IPS-18a (cell line): ENCODE results near the gene ABCD3.

Experiments
- H3K27ac ChIP-seq: one replicate; pipeline ENCODE4 v1.5.1; 2013; ENCODE audit warnings: low read length
- H3K27me3 ChIP-seq: one replicate; pipeline ENCODE4 v1.6.1; 2013; ENCODE audit warnings: mild to moderate bottlenecking, low read length; ENCODE audit not compliant: control insufficient read depth, insufficient read depth
- H3K36me3 ChIP-seq: one replicate; pipeline ENCODE4 v1.6.1; 2013; ENCODE audit warnings: low read depth, low read length; ENCODE audit not compliant: control insufficient read depth
- H3K4me1 ChIP-seq: one replicate; pipeline ENCODE4 v1.6.1; 2013; ENCODE audit warnings: low read depth, low read length; ENCODE audit not compliant: control insufficient read depth
- H3K4me3 ChIP-seq: one replicate; pipeline ENCODE4 v1.5.1; 2013; ENCODE audit warnings: low read length
- H3K9ac ChIP-seq: one replicate; pipeline ENCODE4 v1.6.1; 2013; ENCODE audit warnings: mild to moderate bottlenecking, low read length, moderate library complexity
- H3K9me3 ChIP-seq: one replicate; pipeline ENCODE4 v1.6.1; 2013; ENCODE audit warnings: low read depth, low read length; ENCODE audit not compliant: control insufficient read depth

Gene ABCD3

DNA sequence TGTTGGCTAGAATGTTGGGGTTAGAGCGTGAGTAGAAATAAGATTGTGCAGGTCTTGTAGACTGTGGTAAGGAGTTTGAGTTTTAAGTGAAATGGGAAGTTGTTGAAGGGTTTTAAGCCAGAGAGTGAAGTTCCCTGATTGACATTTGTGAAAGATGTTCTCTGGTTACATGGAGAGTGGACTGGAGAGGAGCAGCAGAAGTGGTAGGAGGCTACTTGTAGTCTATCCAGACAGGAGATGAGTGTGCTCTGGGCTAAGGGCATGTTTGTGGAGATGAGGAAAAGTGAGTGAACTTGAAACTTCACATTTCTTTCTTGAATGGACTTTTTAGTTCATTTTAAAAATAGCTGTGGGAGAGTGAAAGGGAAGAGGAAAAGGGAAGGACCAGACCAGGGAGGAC lies 86.4 kb downstream of the ABCD3 start:
- Histone ChIP-seq H3K9me3 (no peaks in the 10 kb centered on the region), H3K27ac (no peak overlapping the region), H3K9ac (no peak overlapping the region), H3K4me3 (no peak overlapping the region), H3K27me3 (no peaks in the 10 kb centered on the region), H3K36me3 (peaks cover 10% of the 10 kb centered on the region), H3K4me1 (no peaks in the 10 kb centered on the region)

DNA sequence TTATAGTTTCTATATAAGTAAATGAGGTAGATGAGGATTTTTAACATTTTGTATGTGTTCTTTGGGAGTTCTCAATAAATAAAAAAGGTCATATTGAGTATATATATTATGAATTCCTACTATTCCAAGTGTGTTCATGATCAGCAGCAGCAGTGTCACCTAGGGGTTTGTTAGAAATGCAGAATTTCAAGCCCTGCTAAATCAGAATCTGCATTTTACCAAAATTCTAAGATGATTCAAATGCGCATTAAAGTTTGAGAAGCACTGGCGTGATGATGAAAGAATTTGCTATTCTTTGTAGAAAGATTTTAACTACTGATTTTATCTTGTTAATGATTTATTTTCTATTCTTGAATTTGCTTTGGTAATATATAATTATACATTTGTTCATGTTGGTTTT lies 94.6 kb downstream of the ABCD3 start:
- Histone ChIP-seq H3K9me3 (no peaks in the 10 kb centered on the region), H3K9ac (no peak overlapping the region), H3K4me1 (no peaks in the 10 kb centered on the region), H3K36me3 (no peaks in the 10 kb centered on the region), H3K27me3 (no peaks in the 10 kb centered on the region), H3K4me3 (no peak overlapping the region), H3K27ac (no peak overlapping the region)

DNA sequence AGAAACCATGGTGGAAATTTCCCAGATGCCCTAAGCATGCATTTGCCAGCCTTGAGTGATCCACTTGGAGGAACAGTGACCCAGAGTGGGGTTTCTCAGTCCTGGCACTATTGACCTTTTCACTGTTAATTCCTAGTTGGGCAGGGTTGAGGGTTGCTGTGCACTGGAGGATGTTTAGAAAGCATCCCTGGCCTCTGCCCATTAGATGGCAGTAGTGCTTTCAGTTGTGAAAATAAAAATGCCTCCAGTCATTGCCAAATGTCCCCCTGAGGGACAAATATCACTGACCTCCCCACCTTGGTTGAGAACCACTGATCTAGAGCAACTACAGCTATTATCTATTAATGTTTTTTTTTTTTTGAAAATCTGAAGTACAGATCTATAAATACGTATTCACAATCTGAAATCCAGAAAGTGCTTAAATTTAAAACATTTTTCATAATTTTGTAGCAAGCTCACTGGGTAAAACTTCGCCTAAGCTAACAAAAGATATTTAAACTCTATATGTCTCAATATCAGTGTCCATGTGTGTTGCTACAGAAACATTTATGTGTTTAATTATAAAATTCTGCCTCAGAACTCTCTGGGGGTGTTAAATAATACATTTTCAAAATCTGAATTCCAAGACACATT lies 96.0 kb downstream of the ABCD3 start:
- no peaks in the 10 kb centered on the region for H3K36me3 ChIP-seq

DNA sequence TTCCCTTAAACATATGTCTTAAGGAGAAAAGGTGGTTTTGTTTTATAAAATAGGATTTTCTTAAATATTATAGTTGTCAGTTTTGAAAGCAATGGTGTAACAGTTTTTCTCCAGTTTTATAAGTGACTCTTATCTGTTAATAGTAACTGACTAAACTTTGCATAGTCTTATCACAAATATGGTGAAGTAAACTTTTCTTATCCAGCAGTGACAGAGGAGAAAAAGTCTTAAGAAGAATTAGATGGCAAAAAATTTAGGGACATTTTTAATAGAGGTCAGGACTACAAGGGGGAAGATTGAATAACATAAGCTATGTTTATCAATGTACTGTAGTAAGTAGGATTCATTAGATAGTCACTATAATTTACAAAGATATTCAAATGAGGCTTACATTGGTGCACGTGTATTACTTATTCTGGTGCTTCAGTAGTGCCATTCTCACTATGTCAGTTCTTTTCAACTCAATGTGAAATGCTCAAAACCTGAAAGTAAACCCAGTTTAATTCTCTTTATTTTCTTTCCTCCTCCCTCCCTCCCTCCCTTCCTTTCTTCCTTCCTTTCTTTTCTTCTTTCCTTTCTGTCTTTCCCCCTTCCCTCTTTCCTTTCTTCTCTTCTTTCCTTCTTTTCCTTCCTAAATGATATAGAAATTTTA lies 97.2 kb downstream of the ABCD3 start:
- H3K27me3 ChIP-seq, result no peaks in the 10 kb centered on the region
- no peaks in the 10 kb centered on the region for H3K4me1 ChIP-seq
- no peak overlapping the region for H3K4me3 ChIP-seq
- no peak overlapping the region for H3K27ac ChIP-seq
- H3K9me3 ChIP-seq, result no peaks in the 10 kb centered on the region
- no peaks in the 10 kb centered on the region for H3K36me3 ChIP-seq
- H3K9ac ChIP-seq, result no peak overlapping the region

More for the DNA sequence above, 96.0 kb downstream of the ABCD3 start:
- H3K9me3 ChIP-seq, result no peaks in the 10 kb centered on the region
- no peak overlapping the region for H3K27ac ChIP-seq
- no peaks in the 10 kb centered on the region for H3K4me1 ChIP-seq
- H3K27me3 ChIP-seq, result no peaks in the 10 kb centered on the region
- no peak overlapping the region for H3K9ac ChIP-seq
- H3K4me3 ChIP-seq, result no peak overlapping the region

DNA sequence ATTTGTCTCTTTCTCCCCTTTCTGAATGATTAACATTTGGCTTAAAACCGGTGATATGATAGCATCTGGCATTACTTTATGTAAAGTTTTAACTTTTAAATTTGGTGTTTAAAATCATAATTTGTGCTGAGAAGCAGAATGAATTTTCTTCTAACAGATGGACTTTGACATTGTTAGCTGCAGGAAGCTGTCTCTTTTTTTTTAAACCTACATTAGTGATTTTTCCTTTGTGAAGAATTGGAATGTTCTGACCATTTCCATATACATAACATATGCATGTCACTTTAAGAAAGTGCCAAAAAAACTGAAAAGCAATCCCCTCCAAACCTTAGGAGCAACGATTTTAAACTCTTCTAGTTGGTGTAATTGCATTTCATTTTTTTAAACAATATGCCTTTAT lies 101.2 kb downstream of the ABCD3 start:
- H3K27me3 ChIP-seq, result no peaks in the 10 kb centered on the region
- no peaks in the 10 kb centered on the region for H3K36me3 ChIP-seq
- no peak overlapping the region for H3K27ac ChIP-seq
- no peaks in the 10 kb centered on the region for H3K9me3 ChIP-seq
- H3K9ac ChIP-seq, result no peak overlapping the region
- H3K4me1 ChIP-seq, result no peaks in the 10 kb centered on the region
- no peak overlapping the region for H3K4me3 ChIP-seq

DNA sequence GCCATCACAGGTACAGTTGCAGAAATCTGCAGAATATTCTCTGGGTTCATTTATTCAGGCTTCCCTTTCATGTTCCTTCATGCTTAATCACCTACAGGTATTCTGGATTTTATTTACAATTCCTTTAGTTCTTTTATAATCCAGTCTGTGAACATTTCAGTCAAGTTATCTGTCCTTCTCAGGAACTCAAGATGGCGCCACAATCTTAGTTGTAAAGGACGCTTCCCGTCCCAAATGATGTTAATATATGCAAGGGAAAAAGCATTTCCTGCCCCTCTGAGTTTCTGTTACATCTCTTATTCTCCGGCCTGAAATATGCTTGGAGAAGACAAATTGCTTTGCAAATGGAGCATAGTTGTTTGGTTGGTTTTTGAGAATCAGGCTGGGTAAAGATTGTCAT lies 104.1 kb downstream of the ABCD3 start:
- Histone ChIP-seq H3K9ac (no peak overlapping the region), H3K4me3 (no peak overlapping the region), H3K36me3 (no peaks in the 10 kb centered on the region), H3K27ac (no peak overlapping the region), H3K9me3 (no peaks in the 10 kb centered on the region), H3K27me3 (no peaks in the 10 kb centered on the region), H3K4me1 (peaks cover under 1% of the 10 kb centered on the region)

DNA sequence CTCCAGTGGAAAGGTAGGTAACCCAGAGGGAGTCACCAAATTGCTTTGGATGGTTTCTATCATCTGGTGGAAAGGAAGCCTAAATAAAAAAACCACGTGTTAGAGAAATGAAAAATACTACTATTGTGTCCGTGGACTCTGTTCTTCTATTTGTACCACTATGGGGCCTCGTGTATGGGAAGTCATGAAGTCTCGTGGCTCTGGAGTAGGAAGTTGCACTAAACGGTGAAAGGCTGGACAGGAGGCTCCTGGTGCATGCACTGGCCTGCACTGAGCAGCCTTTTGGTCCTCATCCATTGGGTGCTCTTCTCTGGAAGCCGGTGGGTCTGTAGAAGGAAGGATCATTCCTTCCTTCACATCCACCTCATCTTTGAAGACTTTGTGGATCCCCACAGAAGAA lies 106.3 kb downstream of the ABCD3 start:
- Histone ChIP-seq H3K27ac (no peak overlapping the region), H3K4me1 (peaks cover 14% of the 10 kb centered on the region), H3K9ac (no peak overlapping the region), H3K9me3 (no peaks in the 10 kb centered on the region), H3K27me3 (no peaks in the 10 kb centered on the region), H3K4me3 (no peak overlapping the region), H3K36me3 (peaks cover 3% of the 10 kb centered on the region)

DNA sequence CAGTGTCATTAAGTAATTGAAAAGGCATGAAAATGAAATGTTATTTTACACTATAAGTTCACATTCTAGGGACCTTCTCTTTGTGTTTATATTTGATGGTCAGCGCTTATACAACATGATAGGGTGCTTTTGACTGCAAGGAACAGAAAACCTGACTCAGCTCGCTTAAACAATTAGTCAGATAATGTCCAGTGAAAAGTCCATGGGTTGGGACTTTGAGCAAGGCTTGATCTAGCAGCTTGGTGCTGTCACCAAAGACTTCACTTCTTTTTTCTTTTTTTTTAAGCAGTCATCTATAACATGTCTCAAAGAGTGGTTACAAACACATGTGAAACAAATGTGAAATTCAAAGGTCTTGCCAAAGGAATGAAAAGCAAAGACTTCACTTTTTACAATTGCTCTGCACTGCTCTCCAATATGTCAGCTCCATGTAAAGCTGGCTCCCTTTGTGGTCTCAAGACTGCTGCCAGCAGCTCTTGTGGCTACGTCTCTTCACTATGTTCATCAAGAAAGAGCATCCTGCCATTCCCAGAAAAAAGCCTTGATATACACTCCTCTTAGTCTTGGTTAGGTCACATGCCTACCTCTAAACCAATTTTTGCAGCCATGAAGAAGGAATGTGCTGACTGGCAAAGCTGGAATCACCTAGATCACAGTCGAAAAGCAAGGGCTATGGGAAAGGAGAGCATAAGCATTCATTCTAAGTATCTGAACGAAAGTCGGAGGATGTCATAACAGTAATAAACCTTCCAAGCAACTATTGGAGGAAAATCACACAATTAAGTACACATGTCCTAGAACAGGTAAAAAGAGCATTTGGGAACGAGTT lies 108.2 kb downstream of the ABCD3 start:
- H3K36me3 ChIP-seq, result peaks cover 11% of the 10 kb centered on the region
- no peak overlapping the region for H3K4me3 ChIP-seq
- peaks cover 14% of the 10 kb centered on the region for H3K4me1 ChIP-seq
- H3K9ac ChIP-seq, result no peak overlapping the region
- H3K27ac ChIP-seq, result no peak overlapping the region
- no peaks in the 10 kb centered on the region for H3K27me3 ChIP-seq
- no peaks in the 10 kb centered on the region for H3K9me3 ChIP-seq

DNA sequence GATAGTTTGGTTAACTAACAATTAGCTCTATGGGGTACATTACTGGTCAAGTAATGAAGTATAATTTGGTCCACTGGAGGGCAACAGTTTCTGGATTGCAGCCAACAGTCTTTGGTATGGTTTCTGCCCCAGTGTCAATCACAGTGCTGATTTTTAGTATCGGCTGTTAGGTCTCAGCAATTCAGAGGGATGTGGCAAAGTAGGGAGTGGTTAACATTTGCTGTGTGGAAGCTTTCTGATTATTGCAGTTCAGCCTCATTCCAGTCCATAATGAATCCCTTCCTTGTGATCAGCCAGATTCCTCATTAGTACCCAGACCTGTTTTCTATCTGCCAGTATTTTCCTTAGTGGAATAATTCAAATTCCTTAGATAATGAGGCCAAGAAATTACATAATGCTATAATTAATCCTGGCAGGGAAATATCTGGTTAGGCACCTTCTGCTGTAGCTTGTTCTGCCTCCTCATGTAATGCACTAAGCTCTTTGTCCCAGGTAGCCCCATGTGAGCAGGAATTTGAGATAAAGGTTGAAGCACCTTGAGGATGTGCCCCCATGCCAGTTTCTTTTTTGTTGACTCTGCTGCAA lies 109.3 kb downstream of the ABCD3 start:
- peaks cover 16% of the 10 kb centered on the region for H3K36me3 ChIP-seq
- H3K4me1 ChIP-seq, result peaks cover 14% of the 10 kb centered on the region
- H3K27me3 ChIP-seq, result no peaks in the 10 kb centered on the region
- no peak overlapping the region for H3K27ac ChIP-seq
- H3K9me3 ChIP-seq, result no peaks in the 10 kb centered on the region
- no peak overlapping the region for H3K4me3 ChIP-seq
- no peak overlapping the region for H3K9ac ChIP-seq

DNA sequence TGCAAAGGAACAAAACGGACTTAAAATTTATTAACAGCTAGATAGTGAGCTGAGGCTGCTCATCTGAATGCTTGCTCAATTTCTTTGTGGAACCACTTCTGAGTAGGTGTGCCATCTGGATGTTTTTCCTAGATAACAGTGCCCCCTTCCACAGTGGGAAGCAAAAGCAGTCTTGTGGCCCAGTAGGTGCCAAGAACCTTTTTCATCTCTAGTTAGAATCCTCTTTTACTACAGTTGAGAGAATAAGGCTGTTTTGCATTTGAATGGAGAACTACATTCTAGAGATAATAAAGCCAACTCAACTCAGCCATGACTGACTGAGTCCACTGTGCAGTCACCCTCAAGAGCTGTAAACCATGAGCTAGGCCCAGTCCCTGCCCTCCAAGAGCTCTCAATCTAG lies 110.1 kb downstream of the ABCD3 start:
- peaks cover 20% of the 10 kb centered on the region for H3K36me3 ChIP-seq
- no peak overlapping the region for H3K27ac ChIP-seq
- no peak overlapping the region for H3K9ac ChIP-seq
- no peak overlapping the region for H3K4me3 ChIP-seq
- no peaks in the 10 kb centered on the region for H3K9me3 ChIP-seq
- peaks cover 14% of the 10 kb centered on the region for H3K4me1 ChIP-seq
- no peaks in the 10 kb centered on the region for H3K27me3 ChIP-seq

DNA sequence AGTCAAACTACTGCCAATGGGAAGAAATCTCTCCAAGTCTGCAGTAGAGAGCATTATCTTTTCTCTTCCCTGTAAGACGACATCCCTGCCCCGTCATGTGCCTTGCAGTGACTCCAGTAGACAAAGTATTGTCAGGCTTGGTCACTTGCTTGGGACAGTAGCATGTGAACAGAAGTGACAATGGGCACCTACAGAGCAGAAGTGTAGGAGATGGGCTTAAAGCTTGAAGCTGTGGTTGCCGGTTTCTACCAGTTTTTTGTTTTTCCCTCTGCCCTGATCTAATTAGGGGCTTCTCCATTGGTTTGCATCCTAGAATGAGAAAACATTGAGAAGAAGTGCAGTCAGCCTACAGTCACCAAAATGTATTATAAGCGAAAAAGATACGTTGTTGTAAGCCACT lies 110.6 kb downstream of the ABCD3 start:
- Histone ChIP-seq H3K4me1 (peaks cover 14% of the 10 kb centered on the region), H3K27ac (no peak overlapping the region), H3K9ac (no peak overlapping the region), H3K9me3 (no peaks in the 10 kb centered on the region), H3K27me3 (no peaks in the 10 kb centered on the region), H3K36me3 (peaks cover 20% of the 10 kb centered on the region), H3K4me3 (no peak overlapping the region)
